Tibial nerve (tissue), 3 donors: ENCODE measurements around the gene TBC1D16.

Source experiments
- CTCF ChIP-seq, 5 experiments: fragments of 200-600 bp in 3 of 5; fragments of 450-650 bp in 2 of 5; sonication (generic) in 3 of 5; IDR thresholded peaks; one replicate each; pipeline ENCODE4 v1.5.1; 2016 to 2019; ENCODE audit warnings: antibody characterized with exemption in 5 of 5, mild to moderate bottlenecking in 3 of 5, moderate library complexity in 2 of 5
- POLR2A ChIP-seq, 2 donors: fragments of 450-650 bp; IDR thresholded peaks; one replicate each; pipeline ENCODE4 v1.6.1; 2017; ENCODE audit warnings: antibody characterized with exemption in 2 of 2, mild to moderate bottlenecking in 2 of 2, moderate library complexity in 2 of 2

- TF ChIP-seq CTCF (IDR thresholded peaks at IDR 0.05) (peak in 2 of 5 experiments; percentile 9 to 31), POLR2A (IDR thresholded peaks at IDR 0.05) (peak in 1 of 2 donors; percentile 20)
Observed at GRCh38 chr17:79951361-79952264, 84.1 kb downstream of the TBC1D16 start.
